Glutamatergic neuron (in vitro differentiated cells): ENCODE measurements around the gene TNFAIP8. TPM values are rescaled to one million over a fixed set of nuclear protein-coding genes. Genes with fewer than 3 reads are reported as not detected.

Experiments used
- DNase-seq: peaks from one replicate; pipeline ENCODE4 v3.0.0; 2022
- H3K27ac Mint-ChIP-seq: one replicate; pipeline ENCODE4 v1.8.0; 2020; ENCODE audit warnings: mild to moderate bottlenecking, mixed read lengths, inconsistent platforms; ENCODE audit not compliant: unreplicated experiment
- H3K27me3 Mint-ChIP-seq: one replicate; pipeline ENCODE4 v1.8.0; 2020; ENCODE audit warnings: mild to moderate bottlenecking, moderate library complexity, mixed read lengths, inconsistent platforms; ENCODE audit not compliant: unreplicated experiment
- H3K36me3 Mint-ChIP-seq: one replicate; pipeline ENCODE4 v1.8.0; 2020; ENCODE audit warnings: mild to moderate bottlenecking, mixed read lengths, inconsistent platforms; ENCODE audit not compliant: unreplicated experiment
- H3K4me1 Mint-ChIP-seq: one replicate; pipeline ENCODE4 v1.8.0; 2020; ENCODE audit warnings: mild to moderate bottlenecking, low read depth, mixed read lengths, inconsistent platforms; ENCODE audit not compliant: unreplicated experiment
- H3K4me3 Mint-ChIP-seq: one replicate; pipeline ENCODE4 v1.8.0; 2020; ENCODE audit warnings: mild to moderate bottlenecking, mixed read lengths, inconsistent platforms; ENCODE audit not compliant: unreplicated experiment
- H3K9me3 Mint-ChIP-seq: one replicate; pipeline ENCODE4 v1.8.0; 2020; ENCODE audit warnings: mild to moderate bottlenecking, moderate library complexity, mixed read lengths, inconsistent platforms; ENCODE audit not compliant: unreplicated experiment
- CTCF ChIP-seq: fragments of 200-600 bp; sonication (generic); IDR thresholded peaks from one replicate; pipeline ENCODE4 v1.5.0; 2021; ENCODE audit not compliant: partially characterized antibody, unreplicated experiment
- total RNA-seq: library from RNA; stranded (reverse); fragmentation: NEBNext Ultra II Directional; extraction: Animal tissue kit (Norgen Biotek cat#: 25700); gene quantifications from one replicate; pipeline ENCODE4 v1.2.1, GENCODE V29; 2021; ENCODE audit not compliant: unreplicated experiment

TNFAIP8 gene
- total RNA-seq, 1 donor from 2014 or later = 2.5 TPM

- no peak for DNase-seq
- Mint-ChIP-seq H3K27me3 (peaks cover 3% of the 10 kb centered on the region), H3K36me3 (no peaks in the 10 kb centered on the region), H3K9me3 (peaks cover 5% of the 10 kb centered on the region), H3K4me3 (no peak overlapping the region), H3K27ac (no peak overlapping the region), H3K4me1 (peaks cover 16% of the 10 kb centered on the region)
- TF ChIP-seq CTCF = no peak
These were observed 26.2 kb upstream of the TNFAIP8 start for GRCh38 chr5:119329666-119330065.

- no peak overlapping the region for H3K4me3 Mint-ChIP-seq
- no peak overlapping the region for H3K27ac Mint-ChIP-seq
- peaks cover 16% of the 10 kb centered on the region for H3K4me1 Mint-ChIP-seq
- DNase-seq = no peak
- H3K36me3 Mint-ChIP-seq = no peaks in the 10 kb centered on the region
- no peak for TF ChIP-seq CTCF
- peaks cover 3% of the 10 kb centered on the region for H3K27me3 Mint-ChIP-seq
- H3K9me3 Mint-ChIP-seq = peaks cover 5% of the 10 kb centered on the region
These were observed 25.2 kb upstream of the TNFAIP8 start for GRCh38 chr5:119330367-119331183.

- no peak overlapping the region for H3K4me3 Mint-ChIP-seq
- TF ChIP-seq CTCF = no peak
- H3K36me3 Mint-ChIP-seq = no peaks in the 10 kb centered on the region
- peaks cover under 1% of the 10 kb centered on the region for H3K9me3 Mint-ChIP-seq
- DNase-seq = no peak
- H3K4me1 Mint-ChIP-seq = peaks cover 16% of the 10 kb centered on the region
- H3K27me3 Mint-ChIP-seq = peaks cover 3% of the 10 kb centered on the region
- H3K27ac Mint-ChIP-seq = no peak overlapping the region
These were observed 24.2 kb upstream of the TNFAIP8 start for GRCh38 chr5:119331566-119332095.

- H3K27ac Mint-ChIP-seq = no peak overlapping the region
- H3K27me3 Mint-ChIP-seq = no peaks in the 10 kb centered on the region
- no peak for TF ChIP-seq CTCF
- H3K4me3 Mint-ChIP-seq = no peak overlapping the region
- H3K36me3 Mint-ChIP-seq = no peaks in the 10 kb centered on the region
- no peaks in the 10 kb centered on the region for H3K9me3 Mint-ChIP-seq
- peaks cover 17% of the 10 kb centered on the region for H3K4me1 Mint-ChIP-seq
- DNase-seq = no peak
These were observed 23.6 kb upstream of the TNFAIP8 start for GRCh38 chr5:119332208-119332607.

GRCh38 chr5:119332978-119333401 lies 22.8 kb upstream of the TNFAIP8 start:
- peaks cover 20% of the 10 kb centered on the region for H3K4me1 Mint-ChIP-seq
- H3K36me3 Mint-ChIP-seq = no peaks in the 10 kb centered on the region
- H3K27ac Mint-ChIP-seq = no peak overlapping the region

More at GRCh38 chr5:119332978-119333401, 22.8 kb upstream of the TNFAIP8 start:
- H3K4me3 Mint-ChIP-seq = no peak overlapping the region
- H3K27me3 Mint-ChIP-seq = no peaks in the 10 kb centered on the region
- TF ChIP-seq CTCF = no peak
- DNase-seq = no peak
- H3K9me3 Mint-ChIP-seq = no peaks in the 10 kb centered on the region
